Adrenal gland (tissue), 12 donors: ENCODE measurements around the gene PACC1. TPM values are rescaled to one million over a fixed set of nuclear protein-coding genes. Genes with fewer than 3 reads are reported as not detected.
A peak's percentile ranks its signal among the peaks of the same experiment; 100 is the strongest.

Source experiments
- DNase-seq, 7 donors: peaks; one replicate each; pipeline ENCODE4 v3.0.0-alpha.2; 2019 to 2020
- H3K27ac ChIP-seq, 5 donors: fragments of 200-600 bp; sonication (generic) in 4 of 5; 1 replicate in 3 of 5; 2 replicates in 2 of 5; pipeline versions ENCODE4 v1.5.1 to v1.8.0; 2016 to 2020; ENCODE audit warnings: mild to moderate bottlenecking in 1 of 5
- H3K27me3 ChIP-seq: fragments of 200-600 bp; 2 replicates; pipeline ENCODE4 v1.8.0; 2021
- H3K36me3 ChIP-seq, 2 donors: fragments of 200-600 bp; replicated peaks in 1 of 2; 1 replicate in 1 of 2; 2 replicates in 1 of 2; pipeline versions ENCODE4 v1.5.1 to v1.8.0; 2018 to 2022
- H3K4me1 ChIP-seq, 2 donors: fragments of 200-600 bp; replicated peaks in 1 of 2; 1 replicate in 1 of 2; 2 replicates in 1 of 2; pipeline versions ENCODE4 v1.5.1 to v1.8.0; 2018 to 2021
- H3K4me3 ChIP-seq, 4 donors: fragments of 200-600 bp; sonication (generic) in 3 of 4; one replicate each; pipeline ENCODE4 v1.5.1; 2016 to 2018
- H3K9me3 ChIP-seq, 3 donors: fragments of 200-600 bp; sonication (generic) in 1 of 3; replicated peaks in 1 of 3; 1 replicate in 2 of 3; 2 replicates in 1 of 3; pipeline versions ENCODE4 v1.5.1 to v1.8.0; 2016 to 2021
- CTCF ChIP-seq, 6 experiments: fragments of 450-650 bp in 4 of 6; fragments of 200-600 bp in 2 of 6; sonication (generic) in 1 of 6; IDR thresholded peaks; 1 replicate in 5 of 6; 2 replicates in 1 of 6; pipeline versions ENCODE4 v1.5.1 to v1.8.0; 2016 to 2021; ENCODE audit warnings: antibody characterized with exemption in 6 of 6, mild to moderate bottlenecking in 2 of 6, moderate library complexity in 1 of 6
- POLR2A ChIP-seq, 2 donors: fragments of 450-650 bp; IDR thresholded peaks; one replicate each; pipeline ENCODE4 v1.6.1; 2017; ENCODE audit warnings: antibody characterized with exemption in 2 of 2, mild to moderate bottlenecking in 2 of 2, moderate library complexity in 1 of 2
- WGBS, 4 donors: extraction: QIAGEN DNeasy Blood & Tissue Kit in 2 of 4; methylation state at CpG; one replicate each; pipeline versions ENCODE4 v1.1.5 to v1.1.7; 2013 to 2017; 5-methylcytosine and 5-hydroxymethylcytosine counted together
- intact Hi-C, 2 donors: fragments of 100-400 bp; cut with DNase I; formaldehyde crosslinking; loops; one replicate each; pipeline versions ENCODE4 v1.14.1 to v1.15.0; 2022 to 2023
- polyA plus RNA-seq, 3 donors: library from polyadenylated mRNA; stranded (reverse); fragments of 200-250 nt in 2 of 3; fragments of 350-450 nt in 1 of 3; fragmentation: Illumina TruSeq in 1 of 3; extraction: RNeasy Lipid Tissue Mini Kit (QIAGEN cat#74804) in 1 of 3; gene quantifications; one replicate each; pipeline ENCODE4 v1.2.3, GENCODE V29; 2013 to 2014
- total RNA-seq, 9 donors: library from RNA; depleted of rRNA in 4 of 9; stranded (reverse); fragments of >200 nt in 4 of 9; fragments of 120-200 nt in 1 of 9; fragmentation: NEBNext Ultra II Directional in 1 of 9; extraction: Animal tissue kit (Norgen Biotek cat#: 25700) in 1 of 9; gene quantifications; one replicate each; pipeline versions ENCODE4 v1.1.0 to v1.2.4, GENCODE V29; 2013 to 2023
- donor health status: healthy with polysubstance abuse.
- donor health status: Bipolar disorder and iron deficiency.
- donor health status: DM: yes; HTN: yes; CAD: no.
- donor health status: DM: no; HTN: no; CAD: no.
- donor health status: DM: no; HTN: no; CAD: no.
- donor health status: DM: yes; HTN: yes; CAD: no.

PACC1 gene
- total and polyA plus RNA-seq, 12 donors = 1.9 to 8.6 (median 4.8) TPM

DNA sequence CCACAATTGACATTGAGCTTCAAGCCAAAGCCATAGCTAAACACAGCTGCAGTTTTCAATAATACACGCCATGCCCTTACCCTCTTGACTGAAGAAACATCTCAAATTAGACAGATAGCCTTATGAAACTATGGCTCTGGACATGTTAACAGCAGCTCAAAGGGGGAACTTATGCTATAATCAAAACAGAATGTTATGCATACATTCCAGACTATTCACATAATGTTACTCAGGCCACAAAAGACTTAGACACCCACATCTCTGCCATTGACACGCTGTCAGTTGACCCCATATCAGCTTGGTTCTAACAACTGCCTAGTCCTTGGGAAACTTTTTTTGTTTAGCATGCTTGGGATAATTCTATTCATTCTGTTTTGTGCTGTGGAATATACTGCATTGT, 15.7 kb upstream of the PACC1 start:
- Histone ChIP-seq H3K36me3 (no peaks in the 10 kb centered on the region), H3K9me3 (no peaks in the 10 kb centered on the region), H3K27ac (no peak overlapping the region), H3K4me3 (no peak overlapping the region), H3K4me1 (peaks cover 11 to 13% of the 10 kb centered on the region in 2 donors), H3K27me3 (no peaks in the 10 kb centered on the region)
- intact Hi-C loops = no loop called here
- TF ChIP-seq CTCF (IDR thresholded peaks at IDR 0.05) (no peak), POLR2A (IDR thresholded peaks at IDR 0.05) (no peak)
- 89 to 97% (median 90%) methylated on average over 2 of the region's 2 CpGs for WGBS, 4 donors
- DNase-seq = no peak

GRCh38 chr1:212428496-212428895, 13.8 kb upstream of the PACC1 start:
- 41 to 53% (median 44%) methylated on average over 5 of the region's 5 CpGs for WGBS, 4 donors

DNA sequence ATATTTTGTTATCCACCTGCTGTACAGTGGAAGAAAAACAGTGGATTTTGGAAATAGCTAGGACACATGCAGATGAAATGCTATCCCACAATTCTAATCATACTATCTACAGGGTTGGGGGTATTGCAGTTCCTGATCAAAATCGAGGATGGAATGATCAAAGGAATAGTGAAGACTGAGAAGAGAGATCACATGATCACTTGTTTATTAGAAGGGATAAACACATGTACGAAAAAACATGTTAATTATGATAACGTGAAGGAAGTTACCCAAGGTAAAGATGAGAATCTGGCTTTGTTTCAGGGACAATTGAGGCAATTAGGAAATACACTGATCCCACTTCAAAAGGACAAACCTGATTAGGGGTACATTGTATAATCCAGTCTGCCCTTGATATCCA, 9.2 kb upstream of the PACC1 start:
- no peak for TF ChIP-seq POLR2A (IDR thresholded peaks at IDR 0.05)
- TF ChIP-seq CTCF (IDR thresholded peaks at IDR 0.05) = no peak
- DNase-seq = no peak
- H3K27ac ChIP-seq = no peak overlapping the region
- H3K9me3 ChIP-seq = no peaks in the 10 kb centered on the region
- WGBS, 4 donors = 59 to 74% (median 67%) methylated on average over 3 of the region's 3 CpGs
- intact Hi-C loops = no loop called here
- H3K4me3 ChIP-seq = no peak overlapping the region
- H3K36me3 ChIP-seq = no peaks in the 10 kb centered on the region
- H3K4me1 ChIP-seq = no peaks in the 10 kb centered on the region
- H3K27me3 ChIP-seq = no peaks in the 10 kb centered on the region

More at GRCh38 chr1:212428496-212428895, 13.8 kb upstream of the PACC1 start:
- H3K4me1 ChIP-seq = peaks cover 5 to 7% of the 10 kb centered on the region in 2 donors
- TF ChIP-seq POLR2A (IDR thresholded peaks at IDR 0.05) (no peak), CTCF (IDR thresholded peaks at IDR 0.05) (no peak)
- no peak overlapping the region for H3K27ac ChIP-seq
- no peak overlapping the region for H3K4me3 ChIP-seq
- H3K36me3 ChIP-seq = no peaks in the 10 kb centered on the region
- intact Hi-C loops = no loop called here
- DNase-seq = peak in 3 of 7 donors; percentile 21 to 46 (median 34)
- no peaks in the 10 kb centered on the region for H3K27me3 ChIP-seq
- no peaks in the 10 kb centered on the region for H3K9me3 ChIP-seq

GRCh38 chr1:212421165-212421564, 6.5 kb upstream of the PACC1 start:
- Histone ChIP-seq H3K4me1 (no peaks in the 10 kb centered on the region), H3K4me3 (no peak overlapping the region), H3K9me3 (no peaks in the 10 kb centered on the region), H3K27ac (no peak overlapping the region), H3K36me3 (no peaks in the 10 kb centered on the region), H3K27me3 (no peaks in the 10 kb centered on the region)
- WGBS, 4 donors = 65 to 79% (median 73%) methylated on average over 2 of the region's 2 CpGs
- intact Hi-C loops = no loop called here
- TF ChIP-seq POLR2A (IDR thresholded peaks at IDR 0.05) (no peak), CTCF (IDR thresholded peaks at IDR 0.05) (no peak)
- DNase-seq = no peak
